IMR-90 (cell line): ENCODE measurements around the gene OMG. TPM values are rescaled to one million over a fixed set of nuclear protein-coding genes. Genes with fewer than 3 reads are reported as not detected.
"Not testable (repeated sequence)": the region's sequence is repeated elsewhere in the genome, so short reads cannot be mapped to it uniquely, and the experiment has no call there.

Source experiments
- ATAC-seq: fragments of 200-7000 bp; cut with Tn5 transposase; 2 replicates; pipeline ENCODE4 v1.9.1; 2020; ENCODE audit warnings: low read depth, mild to moderate bottlenecking, moderate library complexity
- BruUV-seq: library from RNA; stranded (reverse); fragments of 400-500 nt; replicated peaks from 2 replicates; lab custom pipeline; 2021; lab: Mats Ljungman, UMichigan
- CTCF ChIA-PET: fragments of 300-600 bp; formaldehyde crosslinking; extraction: SDS; loops from one replicate; lab custom pipeline; 2021; ENCODE audit warnings: antibody characterized with exemption; lab: Yijun Ruan, JAX
- POLR2A ChIA-PET: fragments of 300-600 bp; sonication (Branson Sonifier 250); formaldehyde crosslinking; loops from one replicate; lab custom pipeline; 2022; ENCODE audit warnings: antibody characterized with exemption; ENCODE audit not compliant: unreplicated experiment; lab: Charles Lee
- DNase-seq: peaks from one replicate; pipeline ENCODE4 v3.0.0; 2013
- H2AFZ ChIP-seq: replicated peaks from 2 replicates; pipeline ENCODE3; 2013; ENCODE audit warnings: low read length, mild to moderate bottlenecking; ENCODE audit not compliant: poor library complexity
- H2AK5ac ChIP-seq: 2 replicates; pipeline ENCODE4 v1.6.1; 2013; ENCODE audit warnings: low read depth, low read length, inconsistent platforms
- H2AK9ac ChIP-seq: replicated peaks from 2 replicates; pipeline ENCODE3; 2013; ENCODE audit warnings: mild to moderate bottlenecking, low read depth, low read length, moderate library complexity; ENCODE audit not compliant: poor library complexity
- H2BK120ac ChIP-seq: 2 replicates; pipeline ENCODE4 v1.6.1; 2013; ENCODE audit warnings: low read depth, low read length, inconsistent platforms
- H2BK15ac ChIP-seq: 3 replicates; pipeline ENCODE4 v1.6.1; 2013; ENCODE audit warnings: low read depth, low read length, inconsistent platforms
- H2BK20ac ChIP-seq: 2 replicates; pipeline ENCODE4 v1.6.1; 2013; ENCODE audit warnings: low read depth, mild to moderate bottlenecking, inconsistent platforms, low read length, moderate library complexity
- H2BK5ac ChIP-seq: 2 replicates; pipeline ENCODE4 v1.6.1; 2013; ENCODE audit warnings: mild to moderate bottlenecking, low read depth, low read length, inconsistent platforms; ENCODE audit not compliant: poor library complexity, severe bottlenecking
- H3K14ac ChIP-seq: replicated peaks from 2 replicates; pipeline ENCODE4 v1.6.1; 2013; ENCODE audit warnings: low read depth, low read length, inconsistent platforms
- H3K18ac ChIP-seq: 2 replicates; pipeline ENCODE4 v1.6.1; 2013; ENCODE audit warnings: low read depth, low read length, control low read depth
- H3K23ac ChIP-seq: 2 replicates; pipeline ENCODE4 v1.6.1; 2013; ENCODE audit warnings: low read depth, low read length, inconsistent platforms
- H3K27ac ChIP-seq: 2 replicates; pipeline ENCODE4 v1.5.1; 2013; ENCODE audit warnings: mild to moderate bottlenecking, control low read depth, low read length; ENCODE audit not compliant: insufficient read depth
- H3K27me3 ChIP-seq: 2 replicates; pipeline ENCODE4 v1.6.1; 2013; ENCODE audit warnings: low read length; ENCODE audit not compliant: control insufficient read depth, insufficient read depth
- H3K36me3 ChIP-seq: 2 replicates; pipeline ENCODE4 v1.6.1; 2013; ENCODE audit warnings: low read length, mixed read lengths; ENCODE audit not compliant: control insufficient read depth, insufficient read depth
- H3K4ac ChIP-seq: 2 replicates; pipeline ENCODE4 v1.6.1; 2013; ENCODE audit warnings: low read depth, low read length, inconsistent platforms
- H3K4me1 ChIP-seq: 2 replicates; pipeline ENCODE4 v1.6.1; 2013; ENCODE audit warnings: low read length, mixed read lengths; ENCODE audit not compliant: control insufficient read depth, insufficient read depth
- H3K4me2 ChIP-seq: 2 replicates; pipeline ENCODE4 v1.6.1; 2013; ENCODE audit warnings: low read depth, mild to moderate bottlenecking, control low read depth, low read length, moderate library complexity
- H3K4me3 ChIP-seq: 2 replicates; pipeline ENCODE4 v1.5.1; 2013; ENCODE audit warnings: low read depth, mild to moderate bottlenecking, control low read depth, low read length, moderate library complexity; ENCODE audit not compliant: insufficient read depth
- H3K56ac ChIP-seq: 2 replicates; pipeline ENCODE4 v1.6.1; 2013; ENCODE audit warnings: low read length, inconsistent platforms; ENCODE audit not compliant: insufficient read depth; ENCODE audit errors: extremely low read depth
- H3K79me1 ChIP-seq, 2 experiments: 2 replicates each; pipeline ENCODE4 v1.6.1; 2013; ENCODE audit warnings: low read length in 2 of 2, inconsistent platforms in 1 of 2, low read depth in 1 of 2
- H3K9ac ChIP-seq: 2 replicates; pipeline ENCODE4 v1.6.1; 2013; ENCODE audit warnings: low read depth, low read length, control low read depth
- H3K9me1 ChIP-seq: 2 replicates; pipeline ENCODE4 v1.6.1; 2013; ENCODE audit warnings: low read length, inconsistent platforms; ENCODE audit not compliant: insufficient read depth
- H3K9me3 ChIP-seq: 2 replicates; pipeline ENCODE4 v1.6.1; 2013; ENCODE audit warnings: low read length; ENCODE audit not compliant: control insufficient read depth, insufficient read depth
- H4K20me1 ChIP-seq: 2 replicates; pipeline ENCODE4 v1.6.1; 2013; ENCODE audit warnings: low read length, inconsistent platforms; ENCODE audit not compliant: insufficient read depth
- H4K5ac ChIP-seq: 2 replicates; pipeline ENCODE4 v1.6.1; 2013; ENCODE audit warnings: mild to moderate bottlenecking, low read depth, low read length, control low read depth
- H4K8ac ChIP-seq, 2 experiments: 2 replicates each; pipeline ENCODE4 v1.6.1; 2013; ENCODE audit warnings: low read depth in 2 of 2, low read length in 2 of 2, control low read depth in 1 of 2, inconsistent platforms in 1 of 2
- H4K91ac ChIP-seq: 2 replicates; pipeline ENCODE4 v1.6.1; 2013; ENCODE audit warnings: low read depth, low read length, inconsistent platforms; ENCODE audit not compliant: insufficient read depth
- CEBPB ChIP-seq: IDR thresholded peaks from 2 replicates; pipeline ENCODE4 v1.6.1; 2012; ENCODE audit warnings: low read depth, low read length, improper control_type of control experiment
- CTCF ChIP-seq: conservative IDR thresholded peaks from 2 replicates; pipeline ENCODE4 v1.5.1; 2012; ENCODE audit warnings: mild to moderate bottlenecking, low read depth, low read length, improper control_type of control experiment
- WGBS, 2 experiments: methylation state at CpG; one replicate each; pipeline versions ENCODE4 v1.1.5 to v1.1.7; 2013; ENCODE audit warnings: missing lambda C conversion rate in 2 of 2; ENCODE audit not compliant: insufficient read length in 1 of 2; ENCODE audit errors: extremely low coverage in 2 of 2; 5-methylcytosine and 5-hydroxymethylcytosine counted together
- dilution Hi-C: fragments of 300-500 bp; cut with HindIII; formaldehyde crosslinking; loops from one replicate; pipeline ENCODE4 v1.14.3; 2018; ENCODE audit warnings: low sequenced_read_pairs; ENCODE audit not compliant: unreplicated experiment
- in situ Hi-C: fragments of 300-500 bp; cut with MboI; formaldehyde crosslinking; loops from 3 replicates; pipeline ENCODE4 v1.14.3; 2019; ENCODE audit warnings: low sequenced_read_pairs, inconsistent platforms, mixed read lengths
- intact Hi-C: fragments of 100-400 bp; cut with micrococcal nuclease; formaldehyde crosslinking; loops from 2 replicates; pipeline ENCODE4 v1.10.0; 2022
- polyA plus RNA-seq, 3 experiments: library from polyadenylated mRNA; depleted of rRNA; stranded (reverse); fragments of >200 nt; gene quantifications; 2 replicates each; pipeline ENCODE4 v1.2.3, GENCODE V29; 2012; ENCODE audit warnings: low replicate concordance in 1 of 3
- total RNA-seq: library from RNA; depleted of rRNA; stranded (reverse); fragments of >200 nt; gene quantifications from 2 replicates; pipeline ENCODE4 v1.2.3, GENCODE V29; 2012

OMG gene
- total and polyA plus RNA-seq, 2 of the 4 experiments (the other 2 are of a cell fraction) = 0.18 TPM; not detected in 1

- TF ChIP-seq CEBPB (peak; percentile 77; the same call in 1 of the 2 replicates), CTCF (no peak)
- Histone ChIP-seq H3K9ac (no peak within 1 kb of the TSS), H3K36me3 (no peaks in the 10 kb centered on the region; the same call in 1 of the 2 replicates), H2AK9ac (no peak within 1 kb of the TSS), H2AFZ (no peak within 1 kb of the TSS), H2BK120ac (no peak within 1 kb of the TSS), H3K9me1 (no peaks in the 10 kb centered on the region; the same call in 1 of the 2 replicates), H3K4me2 (peak within 1 kb of the TSS; percentile 65; the same call in 1 of the 2 replicates), H3K4me1 (peaks cover 2% of the 10 kb centered on the region; the same call in 1 of the 2 replicates), H3K27ac (no peak within 1 kb of the TSS), H3K9me3 (no peaks in the 10 kb centered on the region), H2BK15ac (peak within 1 kb of the TSS; percentile 9; the same call in 1 of the 3 replicates), H3K23ac (no peak within 1 kb of the TSS; the same call in 1 of the 2 replicates), H3K4ac (no peak within 1 kb of the TSS; the same call in 1 of the 2 replicates), H2AK5ac (0 out of 2 replicates have a peak within 1 kb of the TSS, but pooled peaks have one; percentile 28), H3K27me3 (no peaks in the 10 kb centered on the region), H2BK20ac (peak within 1 kb of the TSS; percentile 45; the same call in 1 of the 2 replicates), H3K56ac (no peak within 1 kb of the TSS), H3K14ac (0 out of 2 replicates have a peak within 1 kb of the TSS, but pooled peaks have one; percentile 21), H4K91ac (no peak within 1 kb of the TSS), H4K5ac (no peak within 1 kb of the TSS), H2BK5ac (no peak within 1 kb of the TSS), H3K18ac (no peak within 1 kb of the TSS), H3K4me3 (no peak within 1 kb of the TSS), H4K20me1 (no peaks in the 10 kb centered on the region; the same call in 1 of the 2 replicates), H4K8ac (peak within 1 kb of the TSS in 1 of 2 experiments; percentile 16; a peak in 1 of 4 replicates), H3K79me1 (peaks cover 5 to 32% of the 10 kb centered on the region in 2 experiments; a peak in 3 of 4 replicates)
- ATAC-seq (peak; percentile 62), DNase-seq (peak; percentile 64)
- intact Hi-C loops (no loop called here), dilution Hi-C loops (no loop called here), in situ Hi-C loops (no loop called here)
- CTCF ChIA-PET = no interaction called here
- no TSS peak for BruUV-seq
- WGBS, 2 experiments = no CpG with 5 or more reads among the region's 3 CpGs
- POLR2A ChIA-PET = no interaction called here
Measured at GRCh38 chr17:31313982-31314781, 17.1 kb upstream of the OMG start, which contains the start of gene EVI2B. Gene EVI2B, minus strand, starts transcription at chr17:31314054. Its CDS starts 8,445 bp downstream, at chr17:31305609.

- H3K27ac ChIP-seq, H3K18ac ChIP-seq, BruUV-seq, H2BK20ac ChIP-seq, H4K91ac ChIP-seq, H2AK9ac ChIP-seq, CTCF ChIA-PET, H2AFZ ChIP-seq, H3K9me3 ChIP-seq, H2BK120ac ChIP-seq, in situ Hi-C loops, ATAC-seq, H2BK5ac ChIP-seq, intact Hi-C loops, H3K14ac ChIP-seq, H3K9ac ChIP-seq, H3K9me1 ChIP-seq, H2BK15ac ChIP-seq, H3K56ac ChIP-seq, H3K27me3 ChIP-seq, H4K20me1 ChIP-seq, H3K4ac ChIP-seq, H4K5ac ChIP-seq, DNase-seq, H3K4me3 ChIP-seq, H3K4me2 ChIP-seq, dilution Hi-C loops, H4K8ac ChIP-seq, H3K23ac ChIP-seq, H2AK5ac ChIP-seq, H3K36me3 ChIP-seq, H3K4me1 ChIP-seq: not testable (repeated sequence)
- POLR2A ChIA-PET = interaction anchor here (0.6 kb wide), 1 partner anchor 13 kb away, joined by 4 read pairs; no protein-coding TSS in a partner anchor
- 100% methylated on average over 1 of the region's 7 CpGs; no CpG with 5 or more reads in 1 of the 2 experiments for WGBS, 2 experiments
- H3K79me1 ChIP-seq = peaks cover 11 to 33% of the 10 kb centered on the region in 2 experiments; a peak in 3 of 4 replicates
Measured at GRCh38 chr17:31312223-31312622, 15.2 kb upstream of the OMG start.
